Vagina (tissue), 2 donors: ENCODE results near the gene PTPRN2. TPM values are rescaled to one million over a fixed set of nuclear protein-coding genes. Genes with fewer than 3 reads are reported as not detected.

ENCODE experiments used
- DNase-seq, 2 donors: peaks; one replicate each; pipeline ENCODE4 v3.0.0-alpha.2; 2017; ENCODE audit errors: extremely low spot score in 2 of 2
- H3K27ac ChIP-seq: fragments of 200-600 bp; sonication (generic); one replicate; pipeline ENCODE4 v1.5.1; 2019
- H3K27me3 ChIP-seq: fragments of 200-600 bp; sonication (generic); one replicate; pipeline ENCODE4 v1.5.1; 2019
- H3K36me3 ChIP-seq, 2 donors: fragments of 200-600 bp; sonication (generic); one replicate each; pipeline ENCODE4 v1.5.1; 2017 to 2019
- H3K4me1 ChIP-seq: fragments of 200-600 bp; sonication (generic); one replicate; pipeline ENCODE4 v1.5.1; 2019
- H3K4me3 ChIP-seq, 2 donors: fragments of 200-600 bp; sonication (generic); 1 replicate in 1 of 2; 2 replicates in 1 of 2; pipeline ENCODE4 v1.5.1; 2016 to 2019
- H3K9me3 ChIP-seq: fragments of 200-600 bp; sonication (generic); one replicate; pipeline ENCODE4 v1.5.1; 2019
- POLR2A ChIP-seq, 2 donors: fragments of 450-650 bp; IDR thresholded peaks; one replicate each; pipeline ENCODE4 v1.6.1; 2017; ENCODE audit warnings: antibody characterized with exemption in 2 of 2, mild to moderate bottlenecking in 2 of 2, moderate library complexity in 2 of 2
- POLR2AphosphoS5 ChIP-seq, 2 donors: sonication (generic); formaldehyde crosslinking; IDR thresholded peaks; one replicate each; pipeline ENCODE4 v1.9.0; 2017; ENCODE audit warnings: antibody characterized with exemption in 2 of 2, mild to moderate bottlenecking in 2 of 2, low read depth in 1 of 2; ENCODE audit not compliant: insufficient read depth in 1 of 2
- intact Hi-C: fragments of 100-400 bp; cut with DNase I; formaldehyde crosslinking; loops from one replicate; pipeline ENCODE4 v1.15.1; 2023
- total RNA-seq: library from RNA; depleted of rRNA; stranded (reverse); fragments of >200 nt; gene quantifications from one replicate; pipeline ENCODE4 v1.2.3, GENCODE V29; 2016
- TF ChIP-seq, protein P1 (sequence below), 3 experiments: fragments of 450-650 bp in 2 of 3; fragments of 200-600 bp in 1 of 3; sonication (generic) in 1 of 3; IDR thresholded peaks; one replicate each; pipeline ENCODE4 v1.5.1; 2017 to 2019; ENCODE audit warnings: antibody characterized with exemption in 3 of 3, mild to moderate bottlenecking in 2 of 3, moderate library complexity in 2 of 3

The PTPRN2 gene
- total RNA-seq, 1 donor from 2014 or later = 7.4 TPM

DNA sequence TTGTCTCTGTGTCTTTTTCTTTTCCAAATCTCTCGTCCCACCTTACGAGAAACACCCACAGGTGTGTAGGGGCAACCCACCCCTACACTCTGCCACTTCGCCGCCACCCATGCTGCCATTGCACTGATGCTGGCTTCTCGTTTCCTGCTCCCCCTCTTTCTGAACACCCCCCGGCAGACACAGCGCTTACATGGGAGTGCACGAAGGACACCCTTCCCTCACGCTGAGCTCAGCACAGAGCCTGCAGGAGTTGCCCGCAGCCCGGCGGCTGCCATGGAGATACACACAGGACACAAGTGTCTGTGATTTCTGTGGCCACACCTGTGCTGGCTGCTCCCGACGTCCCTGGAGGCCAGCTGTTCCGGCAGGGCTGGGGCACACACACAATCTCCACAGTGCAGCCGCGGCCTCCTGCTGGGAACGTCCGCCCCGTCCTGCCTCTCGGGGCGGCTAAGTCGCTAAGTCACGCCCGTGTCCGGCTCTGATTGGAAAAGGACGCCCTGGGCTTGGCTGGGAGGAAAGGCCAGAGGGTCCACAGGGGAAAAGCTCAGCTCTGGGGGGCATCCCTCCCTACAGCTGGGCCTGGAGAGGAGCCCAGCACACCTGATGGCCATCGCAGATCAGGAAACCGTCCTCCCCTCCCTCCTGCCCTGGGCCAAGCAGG lies 349.8 kb downstream of the PTPRN2 start:
- H3K4me3 ChIP-seq = no peak overlapping the region
- peak in 1 of 2 donors; percentile 67 for DNase-seq
- TF ChIP-seq POLR2AphosphoS5 (IDR thresholded peaks at IDR 0.05; ENCODE audit: insufficient read depth in 1 of 2, low read depth in 1 of 2) = no peak
- TF ChIP-seq, protein P1, sequence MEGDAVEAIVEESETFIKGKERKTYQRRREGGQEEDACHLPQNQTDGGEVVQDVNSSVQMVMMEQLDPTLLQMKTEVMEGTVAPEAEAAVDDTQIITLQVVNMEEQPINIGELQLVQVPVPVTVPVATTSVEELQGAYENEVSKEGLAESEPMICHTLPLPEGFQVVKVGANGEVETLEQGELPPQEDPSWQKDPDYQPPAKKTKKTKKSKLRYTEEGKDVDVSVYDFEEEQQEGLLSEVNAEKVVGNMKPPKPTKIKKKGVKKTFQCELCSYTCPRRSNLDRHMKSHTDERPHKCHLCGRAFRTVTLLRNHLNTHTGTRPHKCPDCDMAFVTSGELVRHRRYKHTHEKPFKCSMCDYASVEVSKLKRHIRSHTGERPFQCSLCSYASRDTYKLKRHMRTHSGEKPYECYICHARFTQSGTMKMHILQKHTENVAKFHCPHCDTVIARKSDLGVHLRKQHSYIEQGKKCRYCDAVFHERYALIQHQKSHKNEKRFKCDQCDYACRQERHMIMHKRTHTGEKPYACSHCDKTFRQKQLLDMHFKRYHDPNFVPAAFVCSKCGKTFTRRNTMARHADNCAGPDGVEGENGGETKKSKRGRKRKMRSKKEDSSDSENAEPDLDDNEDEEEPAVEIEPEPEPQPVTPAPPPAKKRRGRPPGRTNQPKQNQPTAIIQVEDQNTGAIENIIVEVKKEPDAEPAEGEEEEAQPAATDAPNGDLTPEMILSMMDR (IDR thresholded peaks at IDR 0.05) = no peak
- intact Hi-C loops = no loop called here
- H3K27me3 ChIP-seq = no peaks in the 10 kb centered on the region
- no peaks in the 10 kb centered on the region for H3K4me1 ChIP-seq
- no peaks in the 10 kb centered on the region for H3K36me3 ChIP-seq
- no peaks in the 10 kb centered on the region for H3K9me3 ChIP-seq
- H3K27ac ChIP-seq = no peak overlapping the region

DNA sequence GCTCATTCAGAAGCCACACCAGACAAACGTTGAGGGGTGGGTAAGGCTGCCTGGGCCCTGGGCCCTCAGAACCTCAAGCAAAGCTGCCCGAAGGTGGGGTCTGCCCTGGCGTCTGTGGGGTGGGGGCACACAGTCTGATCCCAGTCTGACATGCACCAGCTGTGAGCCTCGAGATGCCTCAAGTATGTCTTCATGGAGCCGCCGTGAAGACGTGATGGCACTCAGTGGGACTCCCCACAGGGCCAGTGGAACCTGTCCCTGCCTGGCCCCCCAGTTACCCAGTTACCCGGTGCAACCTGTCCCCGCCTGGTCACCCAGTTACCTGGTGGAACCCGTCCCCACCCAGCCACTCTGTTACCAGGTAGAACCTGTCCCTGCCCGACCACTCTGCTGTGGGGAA lies 351.2 kb downstream of the PTPRN2 start:
- intact Hi-C loops = no loop called here
- DNase-seq = peak in 1 of 2 donors; percentile 80
- no peaks in the 10 kb centered on the region for H3K9me3 ChIP-seq
- no peak overlapping the region for H3K27ac ChIP-seq
- H3K36me3 ChIP-seq = no peaks in the 10 kb centered on the region
- no peaks in the 10 kb centered on the region for H3K4me1 ChIP-seq
- no peak overlapping the region for H3K4me3 ChIP-seq
- TF ChIP-seq POLR2A (IDR thresholded peaks at IDR 0.05) (no peak), POLR2AphosphoS5 (IDR thresholded peaks at IDR 0.05; ENCODE audit: insufficient read depth in 1 of 2, low read depth in 1 of 2) (no peak)
- TF ChIP-seq, protein P1 (IDR thresholded peaks at IDR 0.05) = no peak
- no peaks in the 10 kb centered on the region for H3K27me3 ChIP-seq

DNA sequence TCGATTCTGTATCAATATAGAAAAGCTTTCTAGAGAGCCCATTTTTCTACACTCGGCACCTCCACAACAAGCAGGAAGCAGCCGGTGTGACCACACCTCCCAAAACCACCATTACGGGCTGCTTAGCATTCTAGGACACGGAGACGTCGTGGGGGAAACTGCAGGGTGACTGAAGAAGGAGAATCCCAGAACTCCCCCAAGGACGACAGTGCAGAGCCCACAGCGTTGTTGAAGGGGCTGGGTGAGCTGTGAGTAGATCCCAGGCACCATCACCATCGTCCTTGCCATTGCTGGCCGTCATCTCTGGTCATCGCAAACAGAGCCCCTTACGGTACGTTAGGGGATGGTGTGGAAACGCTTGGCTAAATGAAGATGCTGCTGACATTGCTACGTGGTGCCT lies 351.8 kb downstream of the PTPRN2 start:
- H3K9me3 ChIP-seq = no peaks in the 10 kb centered on the region
- no peak overlapping the region for H3K4me3 ChIP-seq
- H3K27me3 ChIP-seq = no peaks in the 10 kb centered on the region
- no peaks in the 10 kb centered on the region for H3K4me1 ChIP-seq
- no peak for DNase-seq
- H3K36me3 ChIP-seq = no peaks in the 10 kb centered on the region
- TF ChIP-seq, protein P1 (IDR thresholded peaks at IDR 0.05) = no peak
- H3K27ac ChIP-seq = no peak overlapping the region
- intact Hi-C loops = no loop called here

DNA sequence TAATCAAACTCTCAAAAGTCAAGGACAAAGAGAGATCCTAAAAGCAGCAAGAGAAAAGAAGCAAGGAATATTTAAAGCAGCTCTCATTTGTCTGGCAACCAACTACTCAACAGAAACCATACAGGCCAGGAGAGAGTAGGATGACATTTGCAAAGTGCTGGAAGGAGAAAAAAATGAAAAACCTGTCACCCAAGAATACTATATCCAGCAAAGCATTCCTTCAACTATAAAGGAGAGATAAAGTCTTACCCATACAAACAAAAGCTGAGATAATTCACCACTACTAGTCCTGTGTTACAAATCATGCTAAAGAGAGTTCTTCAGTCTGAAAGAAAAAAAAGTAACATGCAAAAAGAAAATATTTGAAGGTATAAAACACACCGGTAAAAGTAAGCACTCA lies 357.7 kb downstream of the PTPRN2 start:
- H3K27me3 ChIP-seq = no peaks in the 10 kb centered on the region

DNA sequence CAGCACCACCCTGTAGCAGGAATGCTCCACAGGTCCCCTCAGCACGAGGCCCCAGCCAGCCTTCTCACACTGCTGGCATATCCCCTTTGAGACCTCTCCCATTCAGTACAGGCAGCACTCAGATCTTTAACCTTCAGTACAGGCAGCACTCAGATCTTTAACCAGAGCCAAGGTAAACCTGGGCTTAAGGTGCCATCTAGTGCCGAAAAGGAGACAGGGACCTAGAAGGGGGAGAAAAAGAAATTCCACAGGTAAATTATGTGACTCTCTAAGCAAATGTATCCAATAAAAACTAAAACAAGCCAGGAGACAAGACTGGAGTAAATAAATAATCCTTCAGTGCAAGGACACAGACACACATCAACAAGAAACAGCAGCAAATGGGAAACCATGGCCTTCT lies 358.6 kb downstream of the PTPRN2 start:
- H3K36me3 ChIP-seq = no peaks in the 10 kb centered on the region
- H3K9me3 ChIP-seq = no peaks in the 10 kb centered on the region
- TF ChIP-seq, protein P1 (IDR thresholded peaks at IDR 0.05) = no peak
- TF ChIP-seq POLR2A (IDR thresholded peaks at IDR 0.05) (no peak), POLR2AphosphoS5 (IDR thresholded peaks at IDR 0.05; ENCODE audit: insufficient read depth in 1 of 2, low read depth in 1 of 2) (no peak)
- DNase-seq = no peak
- intact Hi-C loops = no loop called here
- H3K27ac ChIP-seq = no peak overlapping the region
- H3K4me3 ChIP-seq = no peak overlapping the region
- H3K27me3 ChIP-seq = no peaks in the 10 kb centered on the region
- no peaks in the 10 kb centered on the region for H3K4me1 ChIP-seq

More for the DNA sequence above, 357.7 kb downstream of the PTPRN2 start:
- Histone ChIP-seq H3K4me1 (no peaks in the 10 kb centered on the region), H3K27ac (no peak overlapping the region), H3K36me3 (no peaks in the 10 kb centered on the region), H3K9me3 (no peaks in the 10 kb centered on the region), H3K4me3 (no peak overlapping the region)
- TF ChIP-seq POLR2AphosphoS5 (IDR thresholded peaks at IDR 0.05; ENCODE audit: insufficient read depth in 1 of 2, low read depth in 1 of 2) (no peak), POLR2A (IDR thresholded peaks at IDR 0.05) (no peak)
- TF ChIP-seq, protein P1 (IDR thresholded peaks at IDR 0.05) = no peak
- intact Hi-C loops = no loop called here
- DNase-seq = no peak
